ENCODE results near the gene DRC1. TPM values are rescaled to one million over a fixed set of nuclear protein-coding genes. Genes with fewer than 3 reads are reported as not detected.

DRC1 gene
- total RNA-seq, 6 experiments from 2014 or later = not detected

DNA sequence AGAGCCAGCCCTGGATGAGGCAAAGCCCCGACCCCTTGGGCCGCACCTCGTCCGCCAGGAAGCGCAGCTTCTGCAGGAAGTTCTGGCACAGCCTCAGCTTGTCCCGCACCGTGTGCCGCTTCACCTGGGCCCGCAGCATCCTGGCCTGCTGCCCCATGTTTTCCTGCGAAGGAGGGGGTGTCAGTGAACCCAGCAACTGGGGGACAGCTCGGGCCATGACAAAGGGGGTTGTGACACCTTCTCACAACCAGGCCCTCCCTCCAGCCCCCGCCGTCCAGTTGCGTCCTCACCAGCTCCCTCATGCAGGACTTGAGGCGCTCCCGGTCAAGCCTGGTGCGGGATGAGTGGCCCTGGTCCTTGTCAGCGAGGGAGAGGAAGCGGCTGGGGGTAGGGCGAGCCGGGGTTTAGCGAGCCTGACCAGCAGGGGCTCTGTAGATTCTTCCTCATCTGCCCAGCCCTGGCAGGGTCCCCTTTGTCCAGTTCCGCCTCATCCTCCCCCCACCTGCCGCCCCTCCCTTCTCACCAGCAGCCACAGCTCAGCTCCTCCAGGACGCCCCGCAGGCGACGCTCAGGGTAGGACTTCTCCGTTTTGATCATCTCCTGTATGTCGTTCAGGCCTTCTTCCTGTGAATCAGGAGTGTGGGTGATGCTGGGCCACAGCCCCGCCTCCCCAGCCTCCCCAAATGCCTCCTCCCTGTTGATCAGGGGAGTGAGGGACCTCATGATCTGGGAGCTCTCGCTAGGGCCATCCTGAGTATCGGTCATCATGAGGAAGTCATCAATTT, 75.6 kb downstream of the DRC1 start:
- Mint-ChIP-seq H3K4me1 (ENCODE audit: low read depth) (peaks cover 9% of the 10 kb centered on the region; the same call in 1 of the 2 replicates), H3K27ac (peak overlapping the region; percentile 36; the same call in 1 of the 2 replicates), H3K9me3 (no peaks in the 10 kb centered on the region), H3K4me3 (no peak overlapping the region), H3K36me3 (ENCODE audit: low read depth) (no peaks in the 10 kb centered on the region), H3K27me3 (ENCODE audit: insufficient read depth) (peaks cover 3% of the 10 kb centered on the region)
- TF ChIP-seq CTCF (IDR thresholded peaks at IDR 0.05) = no peak
- DNase-seq = no peak

GRCh38 chr2:26477911-26478253, 76.2 kb downstream of the DRC1 start, which contains the start of gene OTOF:
OTOF (minus strand) TSS chr2:26478124.
- H3K4me3 Mint-ChIP-seq = no peak within 1 kb of the TSS
- H3K9me3 Mint-ChIP-seq = no peaks in the 10 kb centered on the region
- no peaks in the 10 kb centered on the region for H3K36me3 Mint-ChIP-seq (ENCODE audit: low read depth)
- H3K4me1 Mint-ChIP-seq (ENCODE audit: low read depth) = peaks cover 9% of the 10 kb centered on the region; the same call in 1 of the 2 replicates
- H3K27me3 Mint-ChIP-seq (ENCODE audit: insufficient read depth) = peaks cover 3% of the 10 kb centered on the region
- H3K27ac Mint-ChIP-seq = peak within 1 kb of the TSS; percentile 36; the same call in 1 of the 2 replicates
- peak; percentile 64 for DNase-seq
- TF ChIP-seq CTCF (IDR thresholded peaks at IDR 0.05) = no peak

DNA sequence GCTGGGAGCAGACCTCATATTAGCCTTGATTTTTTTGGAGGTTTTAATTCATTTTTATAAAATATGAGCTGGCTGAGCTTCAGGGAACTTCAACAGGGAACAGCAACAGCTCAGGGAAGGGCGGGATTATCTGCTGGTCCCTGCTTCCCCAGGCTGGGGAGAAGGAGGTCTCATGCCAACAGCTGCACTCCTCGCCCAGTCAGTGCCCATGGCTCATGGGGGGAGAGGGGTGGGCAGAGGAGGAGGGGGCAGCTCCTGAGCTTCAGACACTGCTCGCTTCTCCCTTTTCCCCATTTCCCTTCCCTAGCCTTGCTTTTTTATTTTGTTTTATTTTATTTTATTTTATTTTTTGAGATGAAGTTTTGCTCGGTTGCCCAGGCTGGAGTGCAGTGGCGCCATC, 76.6 kb downstream of the DRC1 start:
- TF ChIP-seq CTCF (IDR thresholded peaks at IDR 0.05) = no peak
- Mint-ChIP-seq H3K27me3 (ENCODE audit: insufficient read depth) (peaks cover 6% of the 10 kb centered on the region), H3K36me3 (ENCODE audit: low read depth) (no peaks in the 10 kb centered on the region), H3K4me1 (ENCODE audit: low read depth) (peaks cover 9% of the 10 kb centered on the region; the same call in 1 of the 2 replicates), H3K9me3 (no peaks in the 10 kb centered on the region), H3K27ac (no peak overlapping the region; the same call in 1 of the 2 replicates), H3K4me3 (no peak overlapping the region)
- DNase-seq = no peak

DNA sequence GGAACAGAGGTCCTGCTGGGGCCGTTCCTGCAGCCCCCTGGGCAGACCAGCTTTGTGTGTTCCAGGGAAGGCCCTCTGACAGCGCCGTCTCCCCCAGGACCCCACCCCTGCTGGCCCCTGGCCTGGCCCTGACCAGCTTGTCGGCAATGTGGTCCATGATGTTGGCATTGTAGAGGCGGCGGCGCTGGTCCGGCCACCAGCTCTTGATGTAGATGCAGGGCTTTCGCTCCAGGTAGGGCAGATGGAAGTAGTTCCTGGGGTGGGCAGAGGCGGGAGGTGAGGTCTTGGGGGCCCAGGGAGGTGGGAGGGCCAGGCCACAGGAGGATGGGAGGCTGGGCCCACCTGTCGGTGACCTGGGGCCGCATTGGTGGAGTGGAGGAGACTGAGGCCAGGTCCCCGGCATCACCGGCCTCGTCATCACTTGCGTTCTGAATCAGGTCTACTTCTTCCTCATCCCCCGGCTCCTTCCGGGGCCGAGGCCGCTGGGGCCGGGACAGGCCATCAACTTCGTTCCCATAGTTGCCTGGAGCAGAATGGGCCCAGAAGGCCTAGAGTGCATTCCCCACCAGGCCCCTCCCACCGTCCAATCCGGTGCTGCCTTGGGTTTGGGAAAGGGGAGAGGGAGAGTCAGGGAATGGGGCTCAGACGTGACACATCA, 77.5 kb downstream of the DRC1 start:
- TF ChIP-seq CTCF (IDR thresholded peaks at IDR 0.05) = no peak
- Mint-ChIP-seq H3K36me3 (ENCODE audit: low read depth) (no peaks in the 10 kb centered on the region), H3K4me3 (no peak overlapping the region), H3K27ac (no peak overlapping the region), H3K27me3 (ENCODE audit: insufficient read depth) (peaks cover 8% of the 10 kb centered on the region), H3K9me3 (no peaks in the 10 kb centered on the region), H3K4me1 (ENCODE audit: low read depth) (peaks cover 9% of the 10 kb centered on the region; the same call in 1 of the 2 replicates)
- no peak for DNase-seq

- Mint-ChIP-seq H3K27me3 (ENCODE audit: insufficient read depth) (peaks cover 9% of the 10 kb centered on the region), H3K4me1 (ENCODE audit: low read depth) (peaks cover 9% of the 10 kb centered on the region; the same call in 1 of the 2 replicates), H3K27ac (no peak overlapping the region), H3K4me3 (no peak overlapping the region), H3K9me3 (no peaks in the 10 kb centered on the region), H3K36me3 (ENCODE audit: low read depth) (no peaks in the 10 kb centered on the region)
- TF ChIP-seq CTCF (IDR thresholded peaks at IDR 0.05) = no peak
- DNase-seq = no peak
Observed at GRCh38 chr2:26479789-26480565, 78.3 kb downstream of the DRC1 start.
